Measurements from ENCODE around the gene SCMH1.
A peak's percentile ranks its signal among the peaks of the same experiment; 100 is the strongest.
"Not testable (repeated sequence)": the region's sequence is repeated elsewhere in the genome, so short reads cannot be mapped to it uniquely, and the experiment has no call there.

SCMH1 gene

DNA sequence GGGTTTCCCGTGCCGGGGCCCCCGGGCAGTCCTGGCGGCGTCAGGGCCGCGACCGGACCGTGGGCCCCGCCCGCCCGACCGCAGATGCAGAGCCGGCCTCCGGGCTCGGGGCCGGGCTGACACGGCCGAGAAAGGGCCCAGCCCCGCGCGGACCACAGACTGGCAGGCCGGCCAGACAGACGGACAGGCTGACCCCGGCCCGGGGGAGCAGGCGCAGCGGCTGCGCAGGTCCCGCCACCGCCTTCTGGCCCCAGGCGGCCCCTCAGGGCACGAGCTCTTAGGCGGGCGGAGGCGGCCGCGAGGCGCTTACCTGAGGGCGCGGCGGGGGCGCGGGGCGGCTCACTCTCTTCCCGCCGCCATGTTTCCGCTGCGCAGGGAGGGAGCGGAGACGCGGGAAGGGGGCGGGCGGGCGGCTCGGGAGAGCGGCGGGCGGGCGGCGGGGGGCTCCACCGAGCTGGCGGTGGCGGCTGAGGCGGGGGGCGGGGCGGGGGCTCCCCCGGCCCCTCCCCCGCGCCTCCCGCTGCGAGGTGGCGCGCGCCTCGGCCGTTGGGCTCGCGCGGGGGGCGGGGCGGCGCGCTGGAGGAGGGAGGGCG is at the start of gene SCMH1:
Gene SCMH1, minus strand, starts transcription at position 558 of the 593 bp plus-strand sequence. CDS start 56,173 bp downstream, outside the sequence.
- peak; percentile 92 for DNase-seq (ENCODE audit: low spot score)

DNA sequence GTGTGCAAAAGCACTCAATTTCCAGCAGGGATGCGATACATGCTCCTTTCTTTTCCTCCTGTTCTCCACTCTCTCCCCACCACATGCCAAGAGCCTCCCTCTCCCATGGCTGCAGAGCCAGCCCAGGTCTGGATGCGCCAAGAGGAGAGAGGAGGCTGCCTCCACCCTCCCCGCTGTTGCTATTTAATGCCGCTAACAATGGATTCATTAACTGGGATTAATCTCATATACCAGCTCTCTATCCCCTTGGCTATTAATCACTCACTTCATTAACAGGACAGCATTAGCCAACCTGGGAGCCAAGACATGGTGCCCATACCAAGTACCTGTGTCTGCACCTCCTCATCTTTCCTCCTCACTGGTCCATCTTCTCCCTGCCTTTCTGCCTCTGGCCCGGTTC is 49.1 kb upstream of the SCMH1 start:
- peak; percentile 70 for DNase-seq (ENCODE audit: low spot score)

DNA sequence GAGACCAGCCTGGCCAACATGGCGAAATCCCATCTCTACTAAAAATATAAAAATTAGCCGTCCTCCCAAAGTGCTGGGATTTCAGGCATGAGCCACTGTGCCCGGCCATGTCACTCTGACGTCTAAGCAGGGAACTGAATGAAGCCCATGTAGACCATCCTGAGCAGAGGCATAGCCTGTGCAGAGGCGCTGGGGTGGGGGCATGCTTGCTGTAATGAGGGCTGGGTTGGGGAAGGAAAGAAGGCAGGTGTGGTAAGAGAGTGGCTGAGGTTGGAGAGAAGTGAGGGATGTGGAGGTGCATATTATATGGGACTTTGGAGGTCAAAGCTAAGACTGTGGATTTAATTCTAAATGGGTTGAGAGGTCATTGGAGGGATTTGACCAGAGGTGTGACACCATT is 47.1 kb upstream of the SCMH1 start:
- no peak for DNase-seq (ENCODE audit: low spot score)

DNA sequence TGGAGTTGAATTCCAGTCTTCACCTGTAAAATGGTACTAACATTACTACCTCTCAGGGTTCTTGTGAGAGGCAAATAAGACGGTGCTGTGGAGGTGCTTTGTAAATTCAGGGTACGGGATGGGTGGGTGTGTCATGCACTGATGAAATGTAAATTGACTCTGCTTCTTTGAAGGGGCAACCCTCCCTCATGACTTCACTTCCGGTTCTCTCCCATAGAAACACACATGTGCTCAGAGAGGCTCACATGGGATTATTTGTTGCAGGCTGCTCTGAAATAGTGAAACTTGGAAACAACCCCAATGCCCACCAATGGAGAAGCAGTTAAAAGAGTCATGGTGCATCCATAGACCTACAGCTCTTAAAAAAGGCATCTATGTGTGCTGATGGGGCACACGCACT is 44.9 kb upstream of the SCMH1 start:
- no peak for DNase-seq (ENCODE audit: low spot score)

DNA sequence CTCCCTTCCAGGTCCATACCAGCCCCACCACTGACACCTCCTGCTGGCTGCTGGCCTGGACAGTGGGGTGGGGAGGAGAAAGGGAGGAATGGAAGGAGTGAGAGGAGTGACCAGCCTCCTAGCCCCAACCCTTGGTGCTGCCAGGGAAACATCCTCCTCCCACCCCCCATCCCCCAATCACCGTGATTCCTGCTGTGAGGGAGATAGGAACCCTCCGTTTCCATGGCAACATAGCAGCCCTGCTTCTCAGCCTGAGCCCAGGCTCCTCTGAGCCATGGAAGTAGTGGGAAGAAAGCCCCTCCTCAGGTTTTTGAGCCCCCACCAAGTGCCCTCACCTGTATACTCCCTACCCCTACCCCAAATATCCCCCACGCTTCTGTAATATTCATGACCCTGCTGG is 44.4 kb upstream of the SCMH1 start:
- no peak for DNase-seq (ENCODE audit: low spot score)

DNA sequence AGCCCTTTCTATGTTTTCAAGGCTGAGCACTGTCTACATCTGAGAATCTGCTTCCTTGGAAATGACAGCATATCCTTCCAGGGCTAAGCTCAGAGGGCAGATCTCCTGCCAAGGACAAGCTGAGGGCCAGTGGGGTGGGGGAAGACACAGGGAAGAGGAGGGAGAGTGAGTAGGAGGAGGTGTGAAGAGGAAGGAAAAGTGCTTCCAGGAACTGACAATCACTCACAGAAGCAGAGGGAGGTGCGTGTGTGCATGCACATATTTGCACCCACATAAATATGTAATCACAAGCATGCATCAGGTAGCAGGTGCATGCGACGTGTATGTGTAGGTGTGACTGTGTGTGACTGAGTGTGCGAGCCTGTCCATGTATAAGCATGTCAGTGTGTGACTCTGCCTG is 43.7 kb upstream of the SCMH1 start:
- no peak for DNase-seq (ENCODE audit: low spot score)

DNA sequence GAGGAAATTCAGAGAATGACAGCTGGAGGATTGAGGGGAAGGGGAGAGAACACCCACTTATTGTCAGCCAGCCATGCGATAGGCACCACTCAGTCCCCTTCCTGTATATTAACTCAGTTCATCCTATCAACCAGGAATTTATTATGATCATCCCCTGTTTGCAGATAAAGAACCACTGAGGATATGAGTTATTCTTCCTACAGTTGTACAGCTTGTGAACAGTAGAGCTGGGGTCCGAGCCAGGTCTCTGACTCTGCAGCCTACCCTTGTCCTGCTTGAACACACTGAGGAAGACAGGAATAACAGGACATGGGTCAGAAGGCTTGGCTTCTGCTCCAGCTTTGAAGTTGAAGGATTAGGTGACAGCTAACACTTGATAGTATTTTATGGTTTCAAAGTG is 42.0 kb upstream of the SCMH1 start:
- DNase-seq (ENCODE audit: low spot score) = no peak

DNA sequence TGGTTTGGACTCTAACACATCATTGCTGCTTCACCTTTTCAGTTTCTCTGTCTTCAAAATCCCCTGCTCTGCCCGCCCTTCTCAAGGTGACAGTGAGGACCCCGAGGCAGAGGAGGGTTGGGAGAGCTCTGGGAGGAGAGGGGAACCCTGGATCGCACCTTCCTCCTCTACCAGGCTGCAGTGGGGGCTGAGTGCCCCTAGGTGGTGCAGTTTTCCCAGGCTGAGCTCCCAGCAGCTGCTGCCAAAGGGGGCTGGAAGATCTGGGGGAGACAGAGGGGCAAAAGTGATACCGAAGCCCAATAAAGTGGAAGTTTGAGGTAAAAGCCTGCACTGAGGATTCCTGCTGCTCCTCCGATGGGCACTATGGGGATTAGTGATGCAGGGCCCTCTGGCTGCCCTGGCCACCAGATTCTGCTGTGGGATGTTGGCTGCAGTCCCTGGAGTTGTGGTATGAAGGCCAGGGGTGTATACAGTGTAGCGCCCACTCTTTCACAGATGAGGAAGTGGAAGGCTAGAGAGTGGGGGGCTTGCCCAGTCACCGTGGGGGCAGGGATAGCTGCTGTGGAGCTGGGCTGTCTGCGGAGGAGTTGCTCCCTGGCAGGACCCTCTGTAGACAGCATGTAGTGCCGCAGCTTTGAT is 40.7 kb upstream of the SCMH1 start:
- DNase-seq (ENCODE audit: low spot score) = peak; percentile 85

DNA sequence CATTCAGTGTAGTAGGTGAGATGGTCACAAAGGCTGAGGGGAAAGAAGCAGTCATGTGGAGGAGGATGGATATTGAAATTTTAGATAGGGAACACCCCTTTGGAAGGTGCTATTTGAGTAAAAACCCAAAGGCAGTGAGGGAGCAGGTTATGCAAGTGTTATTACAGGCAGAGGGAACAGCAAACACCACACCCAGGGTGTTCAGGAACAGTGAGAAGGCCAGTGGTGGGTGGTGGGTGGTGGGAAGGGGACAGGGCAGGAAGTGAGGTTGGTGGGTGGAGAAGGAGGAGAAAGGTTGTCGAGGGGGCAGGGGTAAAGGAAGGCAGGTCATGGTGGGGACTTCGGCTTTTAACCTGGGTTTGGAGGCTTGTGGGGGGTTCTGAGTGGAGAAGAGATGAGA is 39.2 kb upstream of the SCMH1 start:
- no peak for DNase-seq (ENCODE audit: low spot score)

DNA sequence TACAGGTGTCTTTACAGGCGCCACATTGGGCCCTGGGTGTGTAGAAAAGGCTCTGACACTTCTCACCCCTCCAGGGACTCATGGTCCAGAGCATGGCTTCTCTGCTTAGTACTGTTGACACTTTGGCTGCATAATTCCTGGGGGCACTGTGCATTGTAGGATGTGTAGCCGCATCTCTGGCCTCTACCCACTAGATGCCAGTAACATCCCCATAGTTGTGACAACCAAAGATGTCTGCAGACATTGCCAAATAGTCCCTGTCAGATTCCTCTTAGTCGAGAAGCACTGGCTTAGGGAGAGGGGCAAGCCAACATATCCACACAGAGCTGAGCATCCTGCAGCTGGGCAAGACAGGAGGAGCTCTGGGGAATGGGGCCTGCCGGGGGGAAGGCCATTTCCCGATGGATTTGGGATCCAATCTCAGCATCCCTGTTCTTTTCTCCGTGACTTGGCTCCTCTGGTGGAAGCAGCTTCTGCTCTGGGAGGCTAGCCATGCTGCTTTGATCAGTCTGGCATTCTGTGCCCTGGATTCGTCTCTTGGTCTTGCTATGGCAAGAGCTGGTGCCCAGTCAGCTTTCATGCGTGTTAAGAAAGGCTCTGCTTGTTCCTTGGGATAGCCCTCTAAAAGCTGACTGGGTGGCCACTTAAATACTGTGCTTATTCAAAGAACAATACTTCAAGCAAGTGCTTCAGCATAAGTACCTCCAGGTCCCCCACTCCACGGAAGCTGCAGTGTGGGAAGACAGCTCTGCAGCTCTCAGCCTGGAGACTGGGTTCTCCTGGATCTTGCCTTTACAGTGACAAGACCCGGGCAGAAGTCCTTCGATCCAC is 38.3 kb upstream of the SCMH1 start:
- DNase-seq (ENCODE audit: low spot score) = no peak

DNA sequence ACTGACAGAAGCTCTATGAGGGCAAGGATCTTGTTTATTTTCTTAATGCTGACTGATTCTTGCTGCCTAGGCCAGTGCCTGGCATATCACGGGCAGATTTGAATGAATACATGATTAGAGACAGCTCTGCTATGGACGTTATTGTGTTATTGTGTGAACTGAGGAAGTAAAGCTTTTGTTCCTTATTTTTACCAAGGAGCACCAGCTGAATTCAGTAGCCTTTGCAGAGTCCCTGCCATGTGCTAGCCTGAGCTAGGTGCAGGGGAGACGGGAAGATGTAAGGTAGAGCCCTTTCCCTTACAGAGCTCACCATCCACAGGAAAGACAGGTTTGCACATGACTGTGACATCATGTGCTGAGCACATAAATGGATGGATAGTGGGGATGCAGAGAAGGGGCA is 36.0 kb upstream of the SCMH1 start:
- no peak for DNase-seq (ENCODE audit: low spot score)

DNA sequence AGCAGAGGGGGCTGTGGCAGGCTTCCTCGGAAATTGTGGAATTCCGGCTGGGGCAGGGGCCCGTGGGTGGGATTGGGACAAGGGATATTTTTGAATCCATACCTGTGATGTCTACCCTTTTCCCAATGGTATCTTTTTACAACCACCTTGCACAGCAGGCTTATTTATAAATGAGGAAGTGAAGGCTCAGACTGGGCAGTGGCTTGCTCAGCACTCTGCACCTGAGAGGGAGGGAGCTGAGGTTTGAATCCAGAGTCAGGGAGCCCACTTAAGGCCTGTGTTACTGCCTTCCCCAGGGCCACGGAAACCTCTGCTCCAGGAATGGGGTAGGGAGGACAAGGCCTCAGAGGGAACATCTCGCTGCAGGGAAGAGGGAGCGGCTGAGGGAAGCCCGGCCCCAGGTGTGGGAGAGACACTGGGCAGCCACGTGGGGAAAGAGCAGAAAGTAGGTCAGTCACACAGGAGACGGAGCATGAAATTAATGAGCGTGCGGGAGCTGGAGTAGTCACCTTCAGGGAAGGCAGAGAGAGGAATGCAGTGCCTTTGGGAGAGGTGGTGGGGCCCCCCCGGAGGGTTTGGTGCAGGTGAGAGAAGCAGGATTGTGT is 35.4 kb upstream of the SCMH1 start:
- no peak for DNase-seq (ENCODE audit: low spot score)

DNA sequence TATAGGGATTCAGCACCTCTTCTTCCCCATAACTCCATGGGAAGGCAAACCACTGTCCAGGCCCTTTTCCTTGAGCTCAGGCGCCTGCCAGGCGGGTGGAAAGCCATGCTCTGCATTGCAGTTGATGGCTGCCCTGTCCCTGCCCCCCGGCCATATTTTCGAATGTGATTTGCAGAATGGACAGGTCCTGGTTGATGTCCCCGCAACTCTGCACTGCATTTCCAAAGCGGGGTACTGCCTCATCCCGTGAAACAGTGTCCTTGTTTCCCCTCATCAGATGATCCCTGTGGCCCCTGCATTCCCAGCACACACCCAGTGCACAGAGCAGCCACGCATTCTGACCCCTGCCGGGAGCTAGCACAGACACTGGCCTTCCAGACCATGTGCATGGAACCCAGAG is 33.7 kb upstream of the SCMH1 start:
- DNase-seq (ENCODE audit: low spot score) = no peak

DNA sequence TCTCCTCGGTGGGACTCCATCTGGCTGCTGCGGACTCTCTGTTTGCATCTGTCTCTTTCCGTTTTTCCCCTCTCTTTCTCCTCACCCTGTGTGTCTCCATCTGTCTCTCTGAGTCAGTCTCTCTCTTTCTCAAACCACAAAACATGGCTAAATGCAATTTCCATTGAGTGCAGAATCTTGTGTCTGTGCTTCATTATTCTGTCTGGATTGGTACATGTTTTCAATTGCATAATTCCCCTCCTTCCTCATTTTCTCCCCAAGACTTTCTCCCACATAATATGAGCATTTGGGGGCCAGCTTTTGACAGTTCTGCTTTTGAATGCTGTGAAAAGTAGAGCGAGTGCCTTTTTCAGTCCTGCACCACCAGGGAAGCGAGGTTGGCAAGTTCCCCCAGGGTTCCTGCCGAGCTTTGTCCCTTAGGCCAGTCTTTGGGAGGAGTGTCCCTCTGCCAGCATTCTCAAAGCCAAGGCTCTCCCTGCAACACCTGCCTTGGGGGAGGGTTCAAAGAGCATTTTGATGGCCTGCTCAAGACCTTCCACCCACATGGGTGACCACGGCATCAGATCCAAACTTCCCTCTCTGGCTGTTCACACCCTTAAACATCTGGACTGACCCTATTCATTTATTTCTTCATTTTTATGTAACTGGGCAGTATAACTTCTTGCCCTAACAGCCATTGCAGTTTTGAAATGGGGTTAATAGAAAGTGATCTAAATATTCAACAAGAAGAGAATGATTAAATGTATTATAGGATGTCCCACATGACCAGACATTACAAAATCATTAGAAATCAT is 32.8 kb upstream of the SCMH1 start:
- DNase-seq (ENCODE audit: low spot score) = no peak

DNA sequence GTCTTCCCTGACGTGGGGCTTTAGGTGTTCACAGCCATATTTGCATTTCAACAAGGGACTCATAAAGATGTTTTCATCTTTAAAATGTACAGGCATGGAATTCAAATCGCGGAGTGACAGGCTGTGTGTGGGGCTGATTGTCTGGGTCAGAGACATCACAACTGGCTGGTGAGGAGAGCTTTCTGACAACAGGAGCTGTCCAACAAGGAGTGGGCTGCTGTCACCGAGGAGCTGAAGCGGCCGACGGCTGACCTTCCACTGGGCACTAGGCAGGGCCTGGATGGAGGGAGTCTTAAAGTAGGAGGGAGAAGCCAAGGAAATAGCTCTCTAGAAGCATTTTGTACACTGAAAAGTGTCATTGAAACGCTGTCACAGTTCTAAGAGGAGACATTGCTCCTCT is 30.5 kb upstream of the SCMH1 start:
- no peak for DNase-seq (ENCODE audit: low spot score)

DNA sequence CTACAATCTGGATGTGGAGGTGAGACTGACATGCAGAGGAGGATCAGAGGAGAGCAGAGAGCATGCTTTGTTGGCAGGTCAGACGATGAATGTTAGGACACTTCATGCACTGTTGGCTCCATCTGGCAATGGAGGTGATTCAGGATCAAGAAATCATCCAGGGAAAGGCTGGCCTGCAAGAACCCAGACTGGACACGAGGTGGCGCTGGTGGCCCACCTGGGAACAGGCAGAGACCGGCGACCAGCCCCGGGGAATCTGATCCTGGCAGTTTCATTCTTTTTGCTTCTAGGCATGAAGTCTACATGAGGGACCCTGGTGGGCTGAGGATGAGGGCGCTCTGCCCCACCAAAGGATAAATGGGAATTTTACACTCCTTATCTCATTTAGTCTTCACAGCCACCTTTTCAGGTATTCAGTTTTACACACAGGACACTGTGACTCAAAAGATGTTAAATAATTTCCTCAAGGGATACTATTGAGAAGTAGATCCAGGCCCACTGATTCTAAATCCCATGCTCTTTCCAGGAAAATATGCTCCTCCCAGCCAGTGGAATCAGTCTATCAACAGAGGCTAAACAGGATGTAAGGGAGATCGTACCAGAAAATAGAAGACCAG is 26.2 kb upstream of the SCMH1 start:
- peak; percentile 90 for DNase-seq (ENCODE audit: low spot score)

DNA sequence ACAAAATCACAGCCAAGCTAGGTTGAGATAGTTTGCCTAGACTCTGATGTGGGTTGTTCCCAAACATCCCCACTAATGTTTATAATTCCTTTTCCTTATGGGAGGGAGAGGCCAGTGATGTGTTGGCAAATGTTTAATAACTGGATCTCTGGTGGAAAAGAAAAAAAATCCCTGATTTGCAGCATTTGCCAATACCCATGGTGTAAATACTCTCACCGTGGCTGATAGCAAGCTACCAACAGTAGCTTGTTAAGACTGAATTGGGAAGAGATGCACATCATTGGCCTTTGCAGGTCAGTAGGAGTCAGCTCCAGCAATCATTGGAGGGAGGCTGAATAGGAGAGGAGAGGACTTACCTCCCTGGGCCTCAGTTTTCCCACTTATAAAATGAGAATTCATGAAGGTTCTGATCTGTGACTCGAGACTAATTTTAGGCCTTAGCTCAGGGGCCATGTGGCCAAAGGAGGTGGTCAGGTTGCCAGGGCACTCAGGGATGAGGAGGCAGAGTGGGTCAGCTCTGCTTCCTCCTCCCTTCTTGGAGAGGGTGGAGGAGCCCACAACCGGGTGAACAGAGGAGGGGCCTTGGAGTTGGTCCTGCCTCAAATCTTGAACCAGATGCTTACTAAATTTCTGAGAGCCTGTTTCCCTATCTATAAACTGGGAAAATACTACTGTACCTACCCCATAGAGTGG is 20.0 kb upstream of the SCMH1 start:
- DNase-seq (ENCODE audit: low spot score) = no peak

DNA sequence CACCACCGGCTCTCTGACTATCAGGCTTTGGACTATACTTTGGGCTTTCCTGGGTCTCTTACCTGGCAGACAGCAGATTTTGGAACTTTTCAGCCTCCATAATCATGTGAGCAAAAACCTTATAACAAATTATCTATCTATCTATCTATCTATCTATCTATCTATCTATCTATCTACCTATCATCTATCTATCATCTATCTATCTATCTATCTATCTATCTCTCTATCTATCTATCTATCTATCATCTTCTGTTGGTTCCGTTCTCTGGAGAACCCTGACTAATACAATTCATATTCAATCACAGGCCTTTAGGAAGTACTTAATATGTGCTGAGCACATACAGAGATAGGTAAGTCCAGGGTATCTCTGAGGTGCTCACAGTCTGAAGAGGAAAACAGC is 18.7 kb upstream of the SCMH1 start:
- DNase-seq (ENCODE audit: low spot score) = no peak

DNA sequence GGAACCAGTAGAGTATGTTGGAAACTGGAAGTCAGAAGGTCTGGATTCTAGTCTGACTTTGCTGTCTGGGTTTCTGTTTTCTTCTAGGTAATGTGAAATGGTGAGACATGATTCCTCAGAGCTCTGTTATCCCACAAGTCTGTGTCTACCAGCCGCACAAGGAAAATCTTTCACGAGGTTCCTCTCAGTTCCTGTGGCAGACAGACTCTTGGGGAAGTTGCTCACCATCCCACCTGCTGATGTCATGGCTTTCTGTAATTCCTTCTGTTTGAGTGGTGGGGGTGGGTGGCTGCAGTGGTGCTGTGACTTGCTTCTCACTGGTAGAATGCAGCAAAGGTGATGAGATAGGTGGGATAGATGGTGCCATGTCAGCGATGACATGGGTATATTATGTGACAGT is 17.1 kb upstream of the SCMH1 start:
- no peak for DNase-seq (ENCODE audit: low spot score)

DNA sequence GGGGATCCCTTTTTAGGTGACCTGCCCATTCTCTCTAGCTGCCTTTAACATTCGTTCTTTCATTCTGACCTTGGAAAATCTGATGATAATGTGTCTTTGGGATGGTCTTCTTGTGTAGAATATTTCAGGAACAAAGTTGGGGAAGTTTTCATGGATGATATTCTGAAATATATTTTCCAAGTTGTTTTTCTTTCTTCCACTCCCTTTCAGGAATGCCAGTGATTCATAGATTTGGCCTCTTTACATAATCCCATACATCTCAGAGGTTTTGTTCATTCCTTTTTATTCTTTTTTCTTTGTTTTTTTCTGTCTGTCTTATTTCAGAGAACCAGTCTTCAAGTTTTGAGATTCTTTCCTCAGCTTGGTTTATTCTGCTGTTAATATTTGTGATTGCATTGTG is 13.9 kb upstream of the SCMH1 start:
- DNase-seq (ENCODE audit: low spot score) = no peak

DNA sequence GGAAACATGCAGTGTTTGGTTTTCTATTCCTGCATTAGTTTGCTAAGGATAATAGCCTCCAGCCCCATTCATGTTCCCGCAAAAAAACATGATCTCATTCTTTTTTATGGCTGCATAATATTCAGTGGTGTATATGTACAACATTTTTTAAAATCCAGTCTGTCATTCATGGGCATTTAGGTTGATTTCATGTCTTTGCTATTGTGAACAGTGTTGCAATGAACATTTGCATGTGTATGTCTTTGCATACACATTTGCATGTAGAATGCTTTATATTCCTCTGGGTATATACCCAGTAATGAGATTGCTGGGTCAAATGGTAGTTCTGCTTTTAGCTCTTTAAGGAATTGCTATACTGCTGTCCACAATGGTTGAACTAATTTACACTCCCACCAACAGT is 9.0 kb upstream of the SCMH1 start:
- not testable (repeated sequence) for DNase-seq (ENCODE audit: low spot score)
